Neuronal stem cell (in vitro differentiated cells): ENCODE results near the gene COL1A1.

ENCODE experiments used
- DNase-seq: peaks from one replicate; pipeline ENCODE4 v3.0.0-alpha.2; 2013; ENCODE audit warnings: low spot score
- H2AFZ ChIP-seq: one replicate; pipeline ENCODE4 v1.6.1; 2013; ENCODE audit warnings: mild to moderate bottlenecking, low read length, inconsistent platforms
- H2AK5ac ChIP-seq: 2 replicates; pipeline ENCODE4 v1.6.1; 2013; ENCODE audit warnings: low read depth, mild to moderate bottlenecking, inconsistent platforms, low read length, moderate library complexity, mixed read lengths
- H2BK120ac ChIP-seq: 2 replicates; pipeline ENCODE4 v1.6.1; 2013; ENCODE audit warnings: low read depth, mild to moderate bottlenecking, inconsistent platforms, low read length, moderate library complexity, mixed read lengths
- H2BK12ac ChIP-seq: one replicate; pipeline ENCODE4 v1.6.1; 2013; ENCODE audit warnings: low read length, inconsistent platforms
- H2BK15ac ChIP-seq: 2 replicates; pipeline ENCODE4 v1.6.1; 2013; ENCODE audit warnings: mild to moderate bottlenecking, low read length, inconsistent platforms, mixed read lengths
- H2BK5ac ChIP-seq: one replicate; pipeline ENCODE4 v1.6.1; 2013; ENCODE audit warnings: inconsistent platforms, mild to moderate bottlenecking, low read length, moderate library complexity
- H3K14ac ChIP-seq: one replicate; pipeline ENCODE4 v1.6.1; 2013; ENCODE audit warnings: low read length, inconsistent platforms
- H3K18ac ChIP-seq: 2 replicates; pipeline ENCODE4 v1.6.1; 2013; ENCODE audit warnings: low read length, inconsistent platforms
- H3K23ac ChIP-seq: 2 replicates; pipeline ENCODE4 v1.6.1; 2013; ENCODE audit warnings: low read depth, mild to moderate bottlenecking, mixed read lengths, low read length, inconsistent platforms; ENCODE audit not compliant: poor library complexity
- H3K27ac ChIP-seq: replicated peaks from 3 replicates; pipeline ENCODE4 v1.5.1; 2013; ENCODE audit warnings: low read length, inconsistent platforms
- H3K27me3 ChIP-seq, 3 experiments: 2 replicates each; pipeline ENCODE4 v1.6.1; 2013; ENCODE audit warnings: low read length in 3 of 3, mild to moderate bottlenecking in 2 of 3, inconsistent platforms in 1 of 3, low read depth in 1 of 3, mixed read lengths in 1 of 3, moderate library complexity in 1 of 3; ENCODE audit not compliant: control insufficient read depth in 3 of 3, insufficient read depth in 3 of 3
- H3K36me3 ChIP-seq, 2 donors: replicated peaks in 1 of 2; 2 replicates each; pipeline ENCODE4 v1.6.1; 2013; ENCODE audit warnings: low read length in 2 of 2; ENCODE audit not compliant: control insufficient read depth in 2 of 2, insufficient read depth in 2 of 2
- H3K4ac ChIP-seq: 2 replicates; pipeline ENCODE4 v1.6.1; 2013; ENCODE audit warnings: inconsistent platforms, mild to moderate bottlenecking, low read length, moderate library complexity
- H3K4me1 ChIP-seq, 2 donors: 1 replicate in 1 of 2; 2 replicates in 1 of 2; pipeline ENCODE4 v1.6.1; 2013; ENCODE audit warnings: low read length in 2 of 2, low read depth in 1 of 2; ENCODE audit not compliant: control insufficient read depth in 2 of 2, insufficient read depth in 1 of 2
- H3K4me2 ChIP-seq: one replicate; pipeline ENCODE4 v1.6.1; 2013; ENCODE audit warnings: mild to moderate bottlenecking, low read length, inconsistent platforms; ENCODE audit not compliant: insufficient read depth, poor library complexity, severe bottlenecking
- H3K4me3 ChIP-seq, 2 donors: 2 replicates each; pipeline ENCODE4 v1.5.1; 2013; ENCODE audit warnings: low read length in 2 of 2, mild to moderate bottlenecking in 2 of 2, inconsistent platforms in 1 of 2, moderate library complexity in 1 of 2
- H3K79me1 ChIP-seq: one replicate; pipeline ENCODE4 v1.6.1; 2013; ENCODE audit warnings: low read depth, mild to moderate bottlenecking, inconsistent platforms, low read length, moderate library complexity
- H3K9ac ChIP-seq: one replicate; pipeline ENCODE4 v1.6.1; 2013; ENCODE audit warnings: mild to moderate bottlenecking, low read depth, low read length, inconsistent platforms; ENCODE audit not compliant: poor library complexity
- H3K9me3 ChIP-seq, 2 donors: replicated peaks in 1 of 2; 2 replicates each; pipeline versions ENCODE3 to v1.6.1; 2013; ENCODE audit warnings: low read length in 2 of 2, mild to moderate bottlenecking in 2 of 2, inconsistent platforms in 1 of 2, low read depth in 1 of 2, mixed read lengths in 1 of 2, moderate library complexity in 1 of 2; ENCODE audit not compliant: control insufficient read depth in 2 of 2, insufficient read depth in 1 of 2
- H4K8ac ChIP-seq: one replicate; pipeline ENCODE4 v1.6.1; 2013; ENCODE audit warnings: low read depth, mild to moderate bottlenecking, inconsistent platforms, low read length, moderate library complexity
- H4K91ac ChIP-seq: one replicate; pipeline ENCODE4 v1.6.1; 2013; ENCODE audit warnings: low read length, low read depth, mild to moderate bottlenecking, inconsistent platforms; ENCODE audit not compliant: poor library complexity
- WGBS, 2 donors: extraction: QIAGEN DNeasy Blood & Tissue Kit; methylation state at CpG; one replicate each; pipeline ENCODE4 v1.1.7; 2013; ENCODE audit warnings: missing lambda C conversion rate in 2 of 2, mixed read lengths in 1 of 2; ENCODE audit not compliant: insufficient read length in 2 of 2, insufficient replicate concordance in 1 of 2; ENCODE audit errors: extremely low coverage in 2 of 2; 5-methylcytosine and 5-hydroxymethylcytosine counted together

COL1A1 gene

GRCh38 chr17:50203604-50204345 lies 2.3 kb upstream of the COL1A1 start:
- peaks cover 17 to 23% of the 10 kb centered on the region in 2 donors for H3K4me1 ChIP-seq

GRCh38 chr17:50203086-50203485 lies 1.7 kb upstream of the COL1A1 start:
- peak overlapping the region; percentile 46 for H2AK5ac ChIP-seq
- no peak overlapping the region for H3K27ac ChIP-seq
- no peak overlapping the region for H2AFZ ChIP-seq
- H3K9me3 ChIP-seq, result no peaks in the 10 kb centered on the region
- H2BK5ac ChIP-seq, result peak overlapping the region; percentile 47
- H3K23ac ChIP-seq, result no peak overlapping the region
- H3K14ac ChIP-seq, result no peak overlapping the region
- no peaks in the 10 kb centered on the region for H3K79me1 ChIP-seq
- no peak overlapping the region for H4K91ac ChIP-seq
- H3K4me3 ChIP-seq, result no peak overlapping the region
- H3K4me2 ChIP-seq, result no peak overlapping the region
- H3K27me3 ChIP-seq, result peaks cover 5 to 50% (median 29%) of the 10 kb centered on the region in 3 experiments
- H4K8ac ChIP-seq, result no peak overlapping the region
- H3K9ac ChIP-seq, result no peak overlapping the region
- H3K36me3 ChIP-seq, result no peaks in the 10 kb centered on the region
- H2BK12ac ChIP-seq, result no peak overlapping the region
- H2BK15ac ChIP-seq, result peak overlapping the region; percentile 10
- no CpG with 5 or more reads among the region's 14 CpGs for WGBS, 2 donors
- no peak for DNase-seq
- peak overlapping the region; percentile 34 for H2BK120ac ChIP-seq
- H3K4me1 ChIP-seq, result peaks cover 17 to 22% of the 10 kb centered on the region in 2 donors
- H3K18ac ChIP-seq, result peak overlapping the region; percentile 44
- no peak overlapping the region for H3K4ac ChIP-seq

More at GRCh38 chr17:50203604-50204345, 2.3 kb upstream of the COL1A1 start:
- peaks cover 5 to 44% (median 26%) of the 10 kb centered on the region in 3 experiments for H3K27me3 ChIP-seq
- no peak overlapping the region for H3K9ac ChIP-seq
- peak overlapping the region; percentile 47 for H2BK5ac ChIP-seq
- H3K9me3 ChIP-seq, result no peaks in the 10 kb centered on the region
- H3K36me3 ChIP-seq, result no peaks in the 10 kb centered on the region
- peak overlapping the region; percentile 10 for H2BK15ac ChIP-seq
- H2BK120ac ChIP-seq, result no peak overlapping the region
- WGBS, 2 donors, result no CpG with 5 or more reads among the region's 13 CpGs
- H3K18ac ChIP-seq, result peak overlapping the region; percentile 44
- no peak overlapping the region for H3K27ac ChIP-seq
- H2AK5ac ChIP-seq, result peak overlapping the region; percentile 46
- no peak overlapping the region for H3K4me2 ChIP-seq
- H2BK12ac ChIP-seq, result no peak overlapping the region
- H3K23ac ChIP-seq, result no peak overlapping the region
- H3K14ac ChIP-seq, result no peak overlapping the region
- H4K8ac ChIP-seq, result no peak overlapping the region
- H2AFZ ChIP-seq, result no peak overlapping the region
- no peaks in the 10 kb centered on the region for H3K79me1 ChIP-seq
- no peak for DNase-seq
- H4K91ac ChIP-seq, result no peak overlapping the region
- no peak overlapping the region for H3K4me3 ChIP-seq
- H3K4ac ChIP-seq, result no peak overlapping the region

- no peak overlapping the region for H4K8ac ChIP-seq
- H3K9me3 ChIP-seq, result no peaks in the 10 kb centered on the region
- H3K36me3 ChIP-seq, result peaks cover 0 to 4% of the 10 kb centered on the region in 2 donors
- peak overlapping the region; percentile 24 to 81 for H3K4me3 ChIP-seq
- H3K4me2 ChIP-seq, result peak overlapping the region; percentile 79
- peak overlapping the region; percentile 88 for H2AK5ac ChIP-seq
- no peak overlapping the region for H3K27ac ChIP-seq
- H2BK5ac ChIP-seq, result peak overlapping the region; percentile 58
- no peak overlapping the region for H3K4ac ChIP-seq
- H3K9ac ChIP-seq, result peak overlapping the region; percentile 35
- H3K23ac ChIP-seq, result peak overlapping the region; percentile 68
- peak overlapping the region; percentile 66 for H3K18ac ChIP-seq
- H3K79me1 ChIP-seq, result no peaks in the 10 kb centered on the region
- no peak overlapping the region for H4K91ac ChIP-seq
- H3K14ac ChIP-seq, result no peak overlapping the region
- WGBS, 2 donors, result no CpG with 5 or more reads among the region's 55 CpGs
- peak overlapping the region; percentile 56 for H2BK120ac ChIP-seq
- peak; percentile 90 for DNase-seq
- peaks cover 5 to 72% (median 29%) of the 10 kb centered on the region in 3 experiments for H3K27me3 ChIP-seq
- H2BK12ac ChIP-seq, result peak overlapping the region; percentile 2
- H2BK15ac ChIP-seq, result peak overlapping the region; percentile 99
- H2AFZ ChIP-seq, result peak overlapping the region; percentile 77
- H3K4me1 ChIP-seq, result peaks cover 11 to 12% of the 10 kb centered on the region in 2 donors
These were observed 765 bp downstream of the COL1A1 start for GRCh38 chr17:50200457-50201275.
